GM23248 (cell line): Measurements from ENCODE around the gene NFIX. TPM values are rescaled to one million over a fixed set of nuclear protein-coding genes. Genes with fewer than 3 reads are reported as not detected.

Experiments
- DNase-seq: peaks from one replicate; pipeline ENCODE4 v3.0.0-alpha.2; 2015
- H2AFZ ChIP-seq: fragments of 200-600 bp; sonication (generic); 2 replicates; pipeline ENCODE4 v1.6.1; 2016; ENCODE audit warnings: antibody characterized with exemption
- H3F3A ChIP-seq: fragments of 200-600 bp; sonication (generic); 2 replicates; pipeline ENCODE4 v1.6.1; 2016; ENCODE audit warnings: mild to moderate bottlenecking, antibody characterized with exemption, mixed run types; ENCODE audit not compliant: insufficient read depth
- H3K27ac ChIP-seq: fragments of 200-600 bp; sonication (generic); 2 replicates; pipeline ENCODE4 v1.5.1; 2016; ENCODE audit warnings: mild to moderate bottlenecking
- H3K27me3 ChIP-seq: fragments of 200-600 bp; sonication (generic); replicated peaks from 2 replicates; pipeline ENCODE4 v1.6.1; 2016; ENCODE audit warnings: mild to moderate bottlenecking; ENCODE audit not compliant: insufficient read depth
- H3K36me3 ChIP-seq: fragments of 200-600 bp; sonication (generic); 2 replicates; pipeline ENCODE4 v1.6.1; 2016; ENCODE audit warnings: low read depth, mild to moderate bottlenecking
- H3K4me1 ChIP-seq: fragments of 200-600 bp; sonication (generic); 2 replicates; pipeline ENCODE4 v1.6.1; 2016; ENCODE audit warnings: mild to moderate bottlenecking; ENCODE audit not compliant: insufficient read depth
- H3K4me2 ChIP-seq: fragments of 200-600 bp; sonication (generic); one replicate; pipeline ENCODE4 v1.6.1; 2016; ENCODE audit warnings: mild to moderate bottlenecking; ENCODE audit not compliant: unreplicated experiment
- H3K4me3 ChIP-seq: fragments of 200-600 bp; sonication (generic); 2 replicates; pipeline ENCODE4 v1.5.1; 2016; ENCODE audit warnings: mild to moderate bottlenecking
- H3K79me2 ChIP-seq: fragments of 200-600 bp; sonication (generic); 2 replicates; pipeline ENCODE4 v1.6.1; 2016; ENCODE audit warnings: mild to moderate bottlenecking; ENCODE audit not compliant: insufficient read depth
- H3K9ac ChIP-seq: fragments of 200-600 bp; sonication (generic); 2 replicates; pipeline ENCODE4 v1.6.1; 2016; ENCODE audit warnings: mild to moderate bottlenecking
- H3K9me2 ChIP-seq: fragments of 200-600 bp; sonication (generic); 2 replicates; pipeline ENCODE4 v1.6.1; 2016; ENCODE audit warnings: mixed run types, mild to moderate bottlenecking, moderate library complexity; ENCODE audit not compliant: insufficient read depth
- H3K9me3 ChIP-seq: fragments of 200-600 bp; sonication (generic); one replicate; pipeline ENCODE4 v1.6.1; 2017; ENCODE audit warnings: low read depth
- H4K20me1 ChIP-seq: fragments of 200-600 bp; sonication (generic); 2 replicates; pipeline ENCODE4 v1.6.0; 2016; ENCODE audit not compliant: insufficient read depth
- EZH2 ChIP-seq: fragments of 200-600 bp; sonication (generic); IDR thresholded peaks from 2 replicates; pipeline ENCODE4 v1.6.1; 2018; ENCODE audit warnings: antibody characterized with exemption, mild to moderate bottlenecking; ENCODE audit not compliant: insufficient read depth, poor library complexity, severe bottlenecking
- EZH2phosphoT487 ChIP-seq: fragments of 200-600 bp; sonication (generic); IDR thresholded peaks from 2 replicates; pipeline ENCODE4 v1.6.1; 2018; ENCODE audit warnings: antibody characterized with exemption, moderate library complexity, mild to moderate bottlenecking, low read depth; ENCODE audit not compliant: insufficient read depth
- WGBS, 2 experiments: methylation state at CpG; one replicate each; pipeline ENCODE4 v1.1.6; 2015 to 2017; ENCODE audit warnings: low lambda C conversion rate in 2 of 2, low coverage in 1 of 2; ENCODE audit errors: missing lambda C conversion rate in 2 of 2; 5-methylcytosine and 5-hydroxymethylcytosine counted together
- in situ Hi-C: fragments of 300-500 bp; cut with MboI; formaldehyde crosslinking; loops from 2 replicates; pipeline ENCODE4 v1.15.0; 2020
- polyA plus RNA-seq: library from polyadenylated mRNA; unstranded; fragments of >200 nt; fragmentation: Nextera tagmentation; extraction: Ambion mirVana; gene quantifications from 2 replicates; pipeline ENCODE4 v1.2.1, GENCODE V29; 2016
- total RNA-seq: library from RNA; depleted of rRNA; stranded (reverse); fragments of >200 nt; shearing (Covaris generic); gene quantifications from 2 replicates; pipeline ENCODE4 v1.2.3, GENCODE V29; 2014

The NFIX gene
- total and polyA plus RNA-seq, 2 experiments from 2014 or later, result 60.8 to 71.0 TPM

- no peak for TF ChIP-seq EZH2
- TF ChIP-seq EZH2phosphoT487, result no peak
- H3K4me3 ChIP-seq, result no peak overlapping the region
- peak; percentile 82 for DNase-seq
- in situ Hi-C loops, result no loop called here
- H3K4me2 ChIP-seq, result peak overlapping the region; percentile 27
- H3K27ac ChIP-seq, result peak overlapping the region; percentile 94
- H3K4me1 ChIP-seq, result peaks cover 98% of the 10 kb centered on the region
- H3K9me2 ChIP-seq, result no peaks in the 10 kb centered on the region
- H3F3A ChIP-seq, result peaks cover 65% of the 10 kb centered on the region
- H3K9me3 ChIP-seq, result no peaks in the 10 kb centered on the region
- H2AFZ ChIP-seq, result no peak overlapping the region
- H3K27me3 ChIP-seq, result no peaks in the 10 kb centered on the region
- H4K20me1 ChIP-seq, result no peaks in the 10 kb centered on the region
- peak overlapping the region; percentile 98 for H3K9ac ChIP-seq
- 41 to 42% methylated on average over 8 of the region's 8 CpGs for WGBS, 2 experiments
- peaks cover 100% of the 10 kb centered on the region for H3K79me2 ChIP-seq
- H3K36me3 ChIP-seq, result no peaks in the 10 kb centered on the region
Measured at GRCh38 chr19:13033819-13034611, 38.7 kb downstream of the NFIX start.

GRCh38 chr19:13034636-13035035, 39.4 kb downstream of the NFIX start:
- in situ Hi-C loops, result no loop called here
- H3F3A ChIP-seq, result peaks cover 65% of the 10 kb centered on the region
- no peak overlapping the region for H3K4me3 ChIP-seq
- 44 to 46% methylated on average over 8 of the region's 8 CpGs for WGBS, 2 experiments
- H3K36me3 ChIP-seq, result no peaks in the 10 kb centered on the region
- peak; percentile 59 for DNase-seq
- TF ChIP-seq EZH2 (no peak), EZH2phosphoT487 (no peak)
- peaks cover 100% of the 10 kb centered on the region for H3K79me2 ChIP-seq
- H3K4me2 ChIP-seq, result peak overlapping the region; percentile 27
- H3K27me3 ChIP-seq, result no peaks in the 10 kb centered on the region
- H3K4me1 ChIP-seq, result peaks cover 98% of the 10 kb centered on the region
- no peaks in the 10 kb centered on the region for H3K9me3 ChIP-seq
- peak overlapping the region; percentile 94 for H3K27ac ChIP-seq
- no peak overlapping the region for H2AFZ ChIP-seq
- no peaks in the 10 kb centered on the region for H3K9me2 ChIP-seq
- peak overlapping the region; percentile 34 for H3K9ac ChIP-seq
- H4K20me1 ChIP-seq, result no peaks in the 10 kb centered on the region

- Histone ChIP-seq H3K27ac (peak overlapping the region; percentile 94), H3K4me3 (no peak overlapping the region)
- in situ Hi-C loops, result no loop called here
Measured at GRCh38 chr19:13035820-13036365, 40.6 kb downstream of the NFIX start.

GRCh38 chr19:13036366-13036976, 41.2 kb downstream of the NFIX start:
- TF ChIP-seq EZH2phosphoT487, result no peak
- no peak for TF ChIP-seq EZH2
- in situ Hi-C loops, result no loop called here
- Histone ChIP-seq H3K27ac (peak overlapping the region; percentile 94), H3K4me3 (peak overlapping the region; percentile 35), H3K79me2 (peaks cover 100% of the 10 kb centered on the region), H2AFZ (no peak overlapping the region), H3K4me1 (peaks cover 98% of the 10 kb centered on the region), H3K9ac (peak overlapping the region; percentile 70), H3K27me3 (no peaks in the 10 kb centered on the region), H3K4me2 (peak overlapping the region; percentile 80), H3F3A (peaks cover 61% of the 10 kb centered on the region), H4K20me1 (no peaks in the 10 kb centered on the region), H3K36me3 (no peaks in the 10 kb centered on the region), H3K9me3 (no peaks in the 10 kb centered on the region), H3K9me2 (no peaks in the 10 kb centered on the region)
- WGBS, 2 experiments, result 27 to 29% methylated on average over 18 of the region's 18 CpGs
- peak; percentile 94 for DNase-seq

More at GRCh38 chr19:13035820-13036365, 40.6 kb downstream of the NFIX start:
- peaks cover 66% of the 10 kb centered on the region for H3F3A ChIP-seq
- H3K4me2 ChIP-seq, result no peak overlapping the region
- no peak overlapping the region for H2AFZ ChIP-seq
- H3K9ac ChIP-seq, result peak overlapping the region; percentile 70; the same call in 1 of the 2 replicates
- H3K27me3 ChIP-seq, result no peaks in the 10 kb centered on the region
- H3K4me1 ChIP-seq, result peaks cover 98% of the 10 kb centered on the region
- 57 to 58% methylated on average over 13 of the region's 13 CpGs for WGBS, 2 experiments
- no peaks in the 10 kb centered on the region for H4K20me1 ChIP-seq
- H3K9me2 ChIP-seq, result no peaks in the 10 kb centered on the region
- H3K79me2 ChIP-seq, result peaks cover 100% of the 10 kb centered on the region
- TF ChIP-seq EZH2phosphoT487 (no peak), EZH2 (no peak)
- no peaks in the 10 kb centered on the region for H3K36me3 ChIP-seq
- DNase-seq, result no peak
- no peaks in the 10 kb centered on the region for H3K9me3 ChIP-seq
